NCI-H510A treated with DMSO at 0.1 percent for 48 hours (cell line): ENCODE results near the gene HS3ST2.
"Not testable (repeated sequence)": the region's sequence is repeated elsewhere in the genome, so short reads cannot be mapped to it uniquely, and the experiment has no call there.

ENCODE experiments used
- DNase-seq: peaks from one replicate; lab custom pipeline; 2025; lab: John Stamatoyannopoulos, UW

The HS3ST2 gene

GRCh38 chr16:22813223-22813947 lies 577 bp upstream of the HS3ST2 start:
- DNase-seq = peak; percentile 47

- peak; percentile 71 for DNase-seq
Observed at GRCh38 chr16:22814711-22815105, 746 bp downstream of the HS3ST2 start.

DNA sequence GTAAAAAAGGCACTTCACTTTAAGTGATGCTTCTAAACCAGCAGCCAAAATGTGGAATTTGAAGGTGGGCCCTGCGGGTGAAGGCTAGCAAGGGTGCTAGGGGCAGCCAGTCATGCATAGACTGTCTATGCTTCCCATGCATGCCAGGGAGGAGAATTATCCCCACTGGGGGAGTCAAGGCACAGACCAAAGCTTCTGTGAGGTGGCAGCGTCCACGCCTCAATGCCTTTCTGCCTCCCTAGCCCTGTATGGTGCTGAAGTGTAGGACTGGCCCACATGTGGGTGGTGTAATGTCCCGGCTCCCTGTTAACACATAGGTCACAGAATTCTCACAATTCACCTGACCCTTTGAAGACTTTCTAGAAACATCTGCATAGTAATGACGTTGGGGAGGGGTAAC lies 1.9 kb downstream of the HS3ST2 start:
- DNase-seq = no peak

- DNase-seq = no peak
Observed at GRCh38 chr16:22816475-22816874, 2.5 kb downstream of the HS3ST2 start.

DNA sequence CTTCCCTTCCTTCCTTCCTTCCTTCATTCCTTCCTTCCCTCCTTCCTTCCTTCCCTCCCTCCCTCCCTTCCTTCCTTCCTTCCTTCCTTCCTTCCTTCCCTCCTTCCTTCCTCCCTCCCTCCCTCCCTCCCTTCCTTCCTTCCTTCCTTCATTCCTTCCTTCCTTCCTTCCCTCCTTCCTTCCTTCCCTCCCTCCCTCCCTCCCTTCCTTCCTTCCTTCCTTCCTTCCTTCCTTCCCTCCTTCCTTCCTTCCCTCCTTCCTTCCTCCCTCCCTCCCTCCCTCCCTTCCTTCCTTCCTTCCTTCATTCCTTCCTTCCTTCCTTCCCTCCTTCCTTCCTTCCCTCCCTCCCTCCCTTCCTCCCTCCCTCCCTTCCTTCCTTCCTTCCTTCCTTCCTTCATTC lies 4.8 kb downstream of the HS3ST2 start:
- not testable (repeated sequence) for DNase-seq

DNA sequence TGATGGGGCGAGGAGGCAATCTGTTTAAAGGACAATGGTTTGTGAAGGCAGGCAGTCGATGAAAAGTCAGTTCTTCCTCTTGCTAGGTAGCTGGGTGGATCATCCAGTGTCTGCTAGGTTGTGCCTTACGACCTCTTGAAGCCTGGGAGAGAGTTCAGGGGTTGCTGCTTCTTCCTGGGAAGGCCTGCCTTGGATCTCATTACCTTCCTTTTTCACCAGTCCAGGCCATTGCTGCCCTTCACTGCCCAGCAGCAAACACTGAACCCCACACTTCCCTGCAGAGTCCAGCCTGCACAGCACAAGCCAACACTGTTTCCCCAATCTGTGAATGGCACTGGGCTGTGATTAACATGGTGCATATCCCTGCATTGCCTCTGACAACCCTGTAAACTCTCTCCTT lies 24.7 kb downstream of the HS3ST2 start:
- no peak for DNase-seq

DNA sequence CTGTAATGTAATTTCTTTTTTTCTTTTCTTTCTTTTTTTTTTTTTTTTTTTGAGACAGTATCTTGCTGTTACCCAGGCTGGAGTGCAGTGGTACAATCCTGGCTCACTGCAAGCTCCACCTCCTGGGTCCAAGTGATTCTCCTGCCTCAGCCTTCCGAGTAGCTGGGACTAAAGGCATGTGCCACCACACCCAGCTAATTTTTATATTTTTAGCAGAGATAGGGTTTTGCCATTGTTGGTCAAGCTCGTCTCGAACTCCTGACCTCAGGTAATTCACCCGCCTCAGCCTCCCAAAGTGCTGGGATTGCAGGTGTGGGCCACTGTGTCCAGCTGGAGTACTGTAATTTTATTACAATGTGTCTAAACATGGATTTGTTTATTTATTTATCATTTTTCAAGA lies 28.1 kb downstream of the HS3ST2 start:
- not testable (repeated sequence) for DNase-seq

- no peak for DNase-seq
Observed at GRCh38 chr16:22843122-22843521, 29.2 kb downstream of the HS3ST2 start.

GRCh38 chr16:22843856-22844255 lies 29.9 kb downstream of the HS3ST2 start:
- no peak for DNase-seq

GRCh38 chr16:22844416-22844815 lies 30.5 kb downstream of the HS3ST2 start:
- DNase-seq = no peak

DNA sequence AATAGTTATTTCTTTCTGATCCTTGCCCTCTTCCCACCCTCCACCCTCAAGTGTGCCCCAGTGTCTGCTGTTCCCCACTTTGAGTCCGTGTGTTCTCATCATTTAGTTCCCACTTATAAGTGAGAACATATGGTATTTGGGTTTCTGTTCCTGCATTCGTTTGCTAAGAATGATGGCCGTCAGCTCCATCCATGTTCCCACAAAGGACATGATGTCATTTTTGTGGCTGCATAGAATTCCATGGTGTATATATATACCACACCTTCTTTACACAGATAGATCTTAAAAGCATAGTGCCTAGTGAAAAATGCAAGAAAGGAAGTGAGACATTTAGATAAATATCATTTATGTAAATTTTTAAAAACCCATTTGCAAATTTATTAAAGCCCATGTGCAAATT lies 33.1 kb downstream of the HS3ST2 start:
- DNase-seq = no peak

DNA sequence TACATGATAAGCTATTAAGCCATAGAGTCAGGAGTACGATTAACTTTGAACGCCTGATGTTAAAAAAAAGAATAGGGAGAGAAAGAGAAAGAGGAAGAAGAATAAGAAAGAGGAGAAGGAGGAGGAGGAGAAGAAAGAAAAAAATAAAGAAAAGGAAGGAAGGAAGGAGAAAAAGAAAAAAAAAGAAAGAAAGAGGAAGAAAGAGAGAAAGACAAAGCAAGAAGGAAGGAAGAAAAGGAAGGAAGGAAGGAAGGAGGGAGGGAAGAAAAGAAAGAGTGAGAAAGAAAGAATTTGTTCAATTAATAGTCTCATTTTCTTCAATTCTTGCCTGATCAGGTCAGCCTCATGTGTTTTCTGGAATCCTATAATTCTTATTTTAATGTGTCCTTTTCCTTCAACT lies 33.7 kb downstream of the HS3ST2 start:
- DNase-seq = no peak

DNA sequence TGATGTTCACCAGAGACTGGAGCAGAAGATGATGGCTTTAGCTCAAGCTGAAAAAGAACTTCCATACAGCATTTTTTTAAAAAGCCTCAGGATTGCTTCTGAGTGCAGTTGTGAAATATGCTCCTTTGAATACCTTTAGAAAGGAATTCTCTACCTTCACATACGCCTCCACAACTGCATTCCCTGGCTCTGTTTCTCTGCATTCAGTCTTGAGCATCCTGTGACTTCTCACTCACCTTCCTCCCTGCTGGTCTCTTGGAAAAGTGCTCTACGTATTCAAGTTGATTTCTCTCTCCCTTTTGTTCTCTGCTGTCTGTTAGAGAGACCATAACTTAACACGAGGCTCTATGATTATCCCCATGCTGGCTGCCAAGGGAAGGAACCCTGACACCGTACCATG lies 34.5 kb downstream of the HS3ST2 start:
- DNase-seq = no peak

- no peak for DNase-seq
Observed at GRCh38 chr16:22849517-22849916, 35.6 kb downstream of the HS3ST2 start.

- no peak for DNase-seq
Observed at GRCh38 chr16:22855231-22855630, 41.3 kb downstream of the HS3ST2 start.

DNA sequence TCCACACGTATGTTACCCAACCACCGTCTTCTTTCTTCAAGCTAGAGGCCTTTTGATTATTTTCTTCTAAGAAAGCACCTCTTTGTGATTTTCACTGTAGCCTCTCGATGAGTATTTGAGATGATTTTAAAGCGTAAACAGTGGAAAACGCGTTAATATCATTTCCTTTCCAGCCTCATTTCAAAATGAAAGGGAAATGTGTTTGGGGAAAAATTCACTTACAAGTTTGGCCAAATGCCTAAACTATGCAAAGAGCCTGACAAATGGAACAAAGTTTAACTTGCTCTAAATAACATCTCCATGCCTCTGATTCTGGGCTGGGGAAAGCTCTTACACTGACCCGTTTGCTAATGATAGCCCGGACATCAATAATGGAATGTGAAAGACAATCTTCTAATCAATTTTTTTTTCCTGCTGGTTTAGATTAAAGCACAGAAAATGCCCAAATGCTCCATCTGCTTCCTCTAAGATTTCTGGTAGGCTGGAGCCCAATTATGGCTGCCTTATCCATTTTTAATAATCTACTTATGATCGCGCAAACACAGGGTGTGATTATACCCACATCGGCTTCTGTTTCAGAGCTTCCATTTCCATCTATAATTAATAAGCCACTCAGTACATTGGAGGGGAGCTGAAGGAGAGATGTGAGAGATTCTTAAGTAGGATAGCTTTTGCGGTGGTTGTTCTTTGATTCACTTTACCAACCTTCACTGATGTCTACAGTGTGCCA lies 43.5 kb downstream of the HS3ST2 start:
- no peak for DNase-seq

GRCh38 chr16:22859925-22860324 lies 46.0 kb downstream of the HS3ST2 start:
- no peak for DNase-seq

- no peak for DNase-seq
Observed at GRCh38 chr16:22861580-22861979, 47.6 kb downstream of the HS3ST2 start.

GRCh38 chr16:22862046-22862445 lies 48.1 kb downstream of the HS3ST2 start:
- no peak for DNase-seq

GRCh38 chr16:22864375-22864774 lies 50.4 kb downstream of the HS3ST2 start:
- DNase-seq = no peak

GRCh38 chr16:22868593-22869224 lies 54.7 kb downstream of the HS3ST2 start:
- no peak for DNase-seq

DNA sequence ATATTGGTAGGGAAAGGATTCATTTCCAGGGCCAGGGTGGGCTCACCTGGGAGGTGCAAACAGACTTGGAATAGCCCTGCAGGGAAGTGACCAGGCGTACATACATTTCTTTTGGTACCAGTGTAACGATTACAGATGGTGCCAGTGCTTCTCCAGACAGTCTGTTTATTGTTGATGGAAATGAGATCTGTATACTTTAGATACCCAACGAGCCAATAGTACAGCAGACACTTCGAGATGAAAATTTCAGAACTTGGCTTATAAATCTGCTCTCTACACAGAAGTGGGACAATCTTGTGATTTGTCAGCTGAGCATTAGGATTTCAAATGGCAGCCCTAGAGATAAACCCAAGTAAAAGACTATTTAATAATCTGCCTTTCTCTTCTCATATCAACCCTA lies 57.9 kb downstream of the HS3ST2 start:
- no peak for DNase-seq

GRCh38 chr16:22874394-22874793 lies 60.4 kb downstream of the HS3ST2 start:
- DNase-seq = no peak
